Measurements from ENCODE around the gene SOS1. TPM values are rescaled to one million over a fixed set of nuclear protein-coding genes. Genes with fewer than 3 reads are reported as not detected.
"Not testable (repeated sequence)": the region's sequence is repeated elsewhere in the genome, so short reads cannot be mapped to it uniquely, and the experiment has no call there.

Gene SOS1
- polyA plus RNA-seq (2012; ENCODE audit: insufficient read depth, insufficient read length), result 5.3 TPM

GRCh38 chr2:39120771-39121522 lies at the start of gene SOS1:
Gene SOS1, minus strand, starts transcription at chr2:39121051. Its CDS starts 629 bp downstream, at chr2:39120422.
- peak within 1 kb of the TSS; percentile 61 for H3K4me3 ChIP-seq (ENCODE audit: low read length)
- peak; percentile 82 for DNase-seq (ENCODE audit: low read depth, low spot score)

- no peak for DNase-seq (ENCODE audit: low read depth, low spot score)
- H3K4me3 ChIP-seq (ENCODE audit: low read length), result no peak overlapping the region
These were observed 43.2 kb upstream of the SOS1 start for GRCh38 chr2:39164089-39164488.

- no peak for DNase-seq (ENCODE audit: low read depth, low spot score)
- H3K4me3 ChIP-seq (ENCODE audit: low read length), result no peak overlapping the region
These were observed 40.1 kb upstream of the SOS1 start for GRCh38 chr2:39160982-39161381.

- H3K4me3 ChIP-seq (ENCODE audit: low read length), result no peak overlapping the region
- no peak for DNase-seq (ENCODE audit: low read depth, low spot score)
These were observed 38.4 kb upstream of the SOS1 start for GRCh38 chr2:39159283-39159682.

- no peak overlapping the region for H3K4me3 ChIP-seq (ENCODE audit: low read length)
- no peak for DNase-seq (ENCODE audit: low read depth, low spot score)
These were observed 37.5 kb upstream of the SOS1 start for GRCh38 chr2:39158351-39158750.

GRCh38 chr2:39156846-39157245 lies 36.0 kb upstream of the SOS1 start:
- no peak overlapping the region for H3K4me3 ChIP-seq (ENCODE audit: low read length)
- no peak for DNase-seq (ENCODE audit: low read depth, low spot score)

- no peak for DNase-seq (ENCODE audit: low read depth, low spot score)
- H3K4me3 ChIP-seq (ENCODE audit: low read length), result no peak overlapping the region
These were observed 35.3 kb upstream of the SOS1 start for GRCh38 chr2:39156107-39156506.

- DNase-seq (ENCODE audit: low read depth, low spot score), result not testable (repeated sequence)
These were observed 34.7 kb upstream of the SOS1 start for GRCh38 chr2:39155573-39155972.

GRCh38 chr2:39154944-39155343 lies 34.1 kb upstream of the SOS1 start:
- H3K4me3 ChIP-seq (ENCODE audit: low read length), result no peak overlapping the region
- no peak for DNase-seq (ENCODE audit: low read depth, low spot score)

More at GRCh38 chr2:39155573-39155972, 34.7 kb upstream of the SOS1 start:
- not testable (repeated sequence) for H3K4me3 ChIP-seq (ENCODE audit: low read length)

- no peak for DNase-seq (ENCODE audit: low read depth, low spot score)
- no peak overlapping the region for H3K4me3 ChIP-seq (ENCODE audit: low read length)
These were observed 32.5 kb upstream of the SOS1 start for GRCh38 chr2:39153312-39153711.

- no peak for DNase-seq (ENCODE audit: low read depth, low spot score)
- no peak overlapping the region for H3K4me3 ChIP-seq (ENCODE audit: low read length)
These were observed 31.7 kb upstream of the SOS1 start for GRCh38 chr2:39152504-39152903.

GRCh38 chr2:39150890-39151497 lies 30.1 kb upstream of the SOS1 start:
- H3K4me3 ChIP-seq (ENCODE audit: low read length), result no peak overlapping the region
- DNase-seq (ENCODE audit: low read depth, low spot score), result no peak

- no peak overlapping the region for H3K4me3 ChIP-seq (ENCODE audit: low read length)
- no peak for DNase-seq (ENCODE audit: low read depth, low spot score)
These were observed 29.3 kb upstream of the SOS1 start for GRCh38 chr2:39150102-39150562.

- H3K4me3 ChIP-seq (ENCODE audit: low read length), result no peak overlapping the region
- no peak for DNase-seq (ENCODE audit: low read depth, low spot score)
These were observed 25.8 kb upstream of the SOS1 start for GRCh38 chr2:39146630-39147029.

- H3K4me3 ChIP-seq (ENCODE audit: low read length), result no peak overlapping the region
- DNase-seq (ENCODE audit: low read depth, low spot score), result no peak
These were observed 25.1 kb upstream of the SOS1 start for GRCh38 chr2:39145906-39146421.

- DNase-seq (ENCODE audit: low read depth, low spot score), result no peak
- no peak overlapping the region for H3K4me3 ChIP-seq (ENCODE audit: low read length)
These were observed 23.6 kb upstream of the SOS1 start for GRCh38 chr2:39144416-39144815.

- no peak for DNase-seq (ENCODE audit: low read depth, low spot score)
- H3K4me3 ChIP-seq (ENCODE audit: low read length), result no peak overlapping the region
These were observed 22.2 kb upstream of the SOS1 start for GRCh38 chr2:39142904-39143605.

GRCh38 chr2:39141334-39142271 lies 20.8 kb upstream of the SOS1 start:
- DNase-seq (ENCODE audit: low read depth, low spot score), result no peak
- H3K4me3 ChIP-seq (ENCODE audit: low read length), result no peak overlapping the region

GRCh38 chr2:39140948-39141333 lies 20.1 kb upstream of the SOS1 start:
- DNase-seq (ENCODE audit: low read depth, low spot score); H3K4me3 ChIP-seq (ENCODE audit: low read length): not testable (repeated sequence)
